ENCODE data around the gene ENOX1. TPM values are rescaled to one million over a fixed set of nuclear protein-coding genes. Genes with fewer than 3 reads are reported as not detected.

Gene ENOX1
- total and polyA plus RNA-seq, 2 donors (not counting 3 experiments of a cell fraction or from before 2014, with no cell fraction given) = 0.17 to 0.97 TPM

DNA sequence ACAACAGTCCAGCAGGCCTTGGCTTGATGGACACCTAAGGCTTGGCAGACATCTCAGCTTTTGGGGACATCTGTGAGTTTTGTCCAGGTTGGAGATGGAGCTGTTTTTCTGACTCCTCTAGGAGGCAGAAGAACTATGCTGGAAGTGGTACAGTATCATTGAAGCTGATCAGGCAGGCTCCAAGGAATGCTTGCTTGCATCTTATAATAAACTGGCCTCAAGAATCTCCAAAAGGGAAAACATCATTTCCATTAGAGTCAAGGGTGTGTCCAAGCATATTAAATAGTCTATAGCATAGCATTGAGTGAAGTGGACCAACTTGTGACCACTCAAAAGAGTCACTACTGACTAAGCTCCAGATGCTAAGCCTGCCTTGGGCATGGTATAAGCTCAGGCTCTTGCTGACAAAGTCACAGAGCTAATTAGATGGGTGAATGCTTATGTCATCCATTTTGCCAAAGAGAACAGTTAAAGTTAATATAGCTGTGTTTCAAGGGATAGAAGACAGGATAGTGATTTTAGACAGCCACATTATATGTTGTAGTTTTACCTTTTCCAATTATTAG is 547.4 kb downstream of the ENOX1 start:
- no peak for DNase-seq (ENCODE audit: low read depth, low spot score)
- dilution Hi-C loops (cut with MboI; ENCODE audit: extremely low pct_ligation_motif_present, low sequenced_read_pairs) = no loop called here
- no peak for FAIRE-seq

More for the DNA sequence above, 547.4 kb downstream of the ENOX1 start:
- Histone ChIP-seq H3K4me3 (replicated peaks in 1 of 3; ENCODE audit: insufficient read depth in 1 of 3, low read depth in 1 of 3, low read length in 3 of 3) (no peak overlapping the region), H4K20me1 (replicated peaks; ENCODE audit: control insufficient read depth, extremely low read depth, insufficient read depth, low read length) (no peaks in the 10 kb centered on the region), H3K9me1 (replicated peaks; ENCODE audit: control insufficient read depth, extremely low read depth, insufficient read depth, low read length) (no peaks in the 10 kb centered on the region), H3K27me3 (ENCODE audit: control insufficient read depth in 2 of 2, insufficient read depth in 2 of 2, low read length in 2 of 2) (no peaks in the 10 kb centered on the region), H3K4me2 (ENCODE audit: insufficient read depth, low read length) (no peak overlapping the region), H3K9me3 (replicated peaks; ENCODE audit: control insufficient read depth, insufficient read depth, low read length) (no peaks in the 10 kb centered on the region), H3K4me1 (ENCODE audit: control insufficient read depth, extremely low read depth, insufficient read depth, low read length) (no peaks in the 10 kb centered on the region), H3K79me2 (ENCODE audit: control insufficient read depth, insufficient read depth, low read length) (no peaks in the 10 kb centered on the region), H3K9ac (replicated peaks; ENCODE audit: extremely low read depth, insufficient read depth, low read length) (no peak overlapping the region), H3K36me3 (ENCODE audit: control insufficient read depth in 2 of 2, extremely low read depth in 1 of 2, insufficient read depth in 2 of 2, low read length in 2 of 2) (no peaks in the 10 kb centered on the region), H3K27ac (ENCODE audit: insufficient read depth, low read depth, low read length) (no peak overlapping the region), H2AFZ (ENCODE audit: low read depth, low read length) (no peak overlapping the region)
- CTCF ChIA-PET = no interaction called here
- no TSS peak for BruUV-seq (replicated peaks)
- intact Hi-C loops (cut with micrococcal nuclease) = no loop called here
- no peak for TF ChIP-seq JUN (IDR thresholded peaks at IDR 0.05; ENCODE audit: borderline replicate concordance, insufficient read depth, insufficient read length, low read depth)
- TF ChIP-seq POLR2A (IDR thresholded peaks at IDR 0.05; ENCODE audit: low read depth, low read length) = no peak
- no peak for TF ChIP-seq CTCF (IDR thresholded peaks at IDR 0.05; ENCODE audit: extremely low read depth in 1 of 2, insufficient read depth in 1 of 2, low read depth in 1 of 2, low read length in 2 of 2)
- POLR2A ChIA-PET = no interaction called here
